Pons (tissue), 1 donor: ENCODE results near the gene NCOR2.

Source experiments
- DNase-seq: peaks from one replicate; pipeline ENCODE4 v3.0.0-alpha.2; 2016; ENCODE audit warnings: low spot score

Gene NCOR2

GRCh38 chr12:124566997-124567672, at the start of gene NCOR2:
Gene NCOR2, minus strand, starts transcription at chr12:124567612. Its CDS starts 72,361 bp downstream, at chr12:124495251.
- no peak for DNase-seq

DNA sequence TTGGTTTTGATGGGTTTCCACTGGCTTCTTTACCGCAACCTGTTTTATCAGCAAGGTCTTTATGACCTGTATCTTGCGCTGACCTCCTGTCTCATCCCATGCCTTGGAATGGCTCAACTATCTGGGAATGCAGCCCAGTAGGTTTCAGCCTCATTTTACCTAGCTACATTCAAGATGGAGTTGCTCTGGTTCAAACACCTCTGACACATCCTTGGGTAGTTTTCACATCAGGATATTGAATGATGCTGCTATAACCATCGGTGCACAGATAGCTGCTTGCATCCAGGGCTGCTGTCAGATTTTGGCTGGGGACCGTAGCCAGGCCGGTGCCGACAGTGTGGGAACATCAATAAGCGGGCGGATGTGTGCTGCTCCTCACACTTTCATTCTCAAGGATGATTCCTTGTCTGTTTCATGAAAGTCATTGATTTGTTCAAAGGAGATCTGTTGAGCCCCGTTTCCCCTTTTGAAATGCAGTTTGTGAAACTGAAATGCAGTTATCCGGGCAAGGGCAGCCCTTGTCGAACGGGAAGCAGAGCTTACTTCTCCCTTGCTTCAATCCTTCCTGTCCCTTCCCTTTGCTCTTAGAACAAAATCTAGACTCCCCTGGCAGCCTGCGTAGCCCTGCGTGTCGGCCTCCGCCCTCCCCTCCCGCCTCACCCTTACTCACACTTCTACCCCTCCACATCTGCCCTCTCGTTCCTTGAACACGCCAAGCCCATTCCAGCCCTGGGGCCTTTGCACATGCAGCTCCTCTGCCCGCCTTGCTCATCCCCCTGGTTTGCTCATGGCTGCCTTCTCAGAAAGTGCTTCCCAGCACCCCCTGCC, 49.2 kb upstream of the NCOR2 start:
- DNase-seq = no peak

DNA sequence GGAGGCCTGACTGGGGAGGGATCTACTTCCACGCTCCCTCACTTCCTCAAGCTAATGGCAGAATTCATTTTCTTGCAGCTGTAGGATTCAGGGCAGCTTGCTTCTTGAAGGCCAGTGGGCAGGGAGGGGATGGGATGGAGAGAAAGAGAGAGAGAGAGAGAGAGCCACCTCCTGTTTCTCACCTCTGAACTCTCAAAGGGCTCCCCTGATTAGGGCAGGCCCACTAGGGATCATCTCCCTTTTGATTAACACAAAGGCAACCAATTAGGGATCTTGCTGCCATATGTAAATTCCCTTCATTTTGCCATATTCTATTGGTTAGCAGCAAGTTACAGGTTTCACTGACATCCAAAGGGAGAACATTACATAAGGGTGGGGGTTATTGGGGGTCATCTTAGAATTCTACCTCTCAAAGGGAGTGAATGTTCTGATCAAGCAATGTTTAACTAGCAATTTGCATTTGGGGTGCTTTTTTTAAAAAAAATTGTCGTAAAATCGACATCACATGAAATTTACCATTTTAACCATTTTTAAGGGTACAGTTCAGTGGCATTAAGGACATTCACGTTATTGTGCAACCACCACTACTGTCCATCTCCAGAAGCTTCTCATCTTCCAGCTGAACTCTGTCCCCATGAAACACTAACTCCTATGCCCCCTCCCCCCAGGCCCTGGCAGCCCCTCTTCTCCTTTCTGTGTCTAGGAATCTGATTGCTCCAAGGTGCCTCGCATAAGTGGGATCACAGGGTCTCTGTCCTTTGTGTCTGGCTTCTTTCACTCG, 47.3 kb upstream of the NCOR2 start:
- DNase-seq = no peak

DNA sequence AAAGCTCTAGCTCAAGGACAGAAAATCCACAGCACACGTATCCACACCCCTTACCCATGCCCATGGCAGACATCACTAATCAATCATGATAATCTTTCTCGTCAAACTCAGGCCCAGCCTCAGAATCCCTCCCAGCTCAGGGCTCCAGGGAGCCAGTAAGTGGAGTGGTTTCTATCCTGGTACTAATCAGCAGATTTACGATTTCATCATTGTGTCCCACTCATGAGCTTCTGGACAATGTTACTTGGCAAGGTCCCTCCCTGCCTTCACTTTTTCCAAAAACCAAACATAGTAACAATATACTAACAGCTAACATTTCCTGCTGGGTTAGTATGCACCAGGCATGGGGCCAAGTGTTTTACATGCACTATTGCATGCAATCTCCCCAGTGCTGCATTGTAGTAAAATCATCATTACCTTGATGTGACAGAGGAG, 45.8 kb upstream of the NCOR2 start:
- no peak for DNase-seq

DNA sequence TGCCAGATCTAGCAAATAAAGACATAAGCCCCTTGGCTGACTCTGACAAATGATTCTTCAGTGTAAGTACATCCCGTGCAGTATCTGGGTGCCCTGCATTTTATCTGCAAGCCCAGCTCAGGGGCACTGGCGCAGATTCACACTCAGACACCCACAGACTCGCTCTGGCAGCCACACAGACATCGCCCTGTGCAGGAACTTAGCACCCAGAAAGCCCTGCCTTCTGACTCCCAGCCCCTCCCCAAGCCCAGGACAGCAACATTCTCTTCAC, 44.9 kb upstream of the NCOR2 start:
- no peak for DNase-seq

DNA sequence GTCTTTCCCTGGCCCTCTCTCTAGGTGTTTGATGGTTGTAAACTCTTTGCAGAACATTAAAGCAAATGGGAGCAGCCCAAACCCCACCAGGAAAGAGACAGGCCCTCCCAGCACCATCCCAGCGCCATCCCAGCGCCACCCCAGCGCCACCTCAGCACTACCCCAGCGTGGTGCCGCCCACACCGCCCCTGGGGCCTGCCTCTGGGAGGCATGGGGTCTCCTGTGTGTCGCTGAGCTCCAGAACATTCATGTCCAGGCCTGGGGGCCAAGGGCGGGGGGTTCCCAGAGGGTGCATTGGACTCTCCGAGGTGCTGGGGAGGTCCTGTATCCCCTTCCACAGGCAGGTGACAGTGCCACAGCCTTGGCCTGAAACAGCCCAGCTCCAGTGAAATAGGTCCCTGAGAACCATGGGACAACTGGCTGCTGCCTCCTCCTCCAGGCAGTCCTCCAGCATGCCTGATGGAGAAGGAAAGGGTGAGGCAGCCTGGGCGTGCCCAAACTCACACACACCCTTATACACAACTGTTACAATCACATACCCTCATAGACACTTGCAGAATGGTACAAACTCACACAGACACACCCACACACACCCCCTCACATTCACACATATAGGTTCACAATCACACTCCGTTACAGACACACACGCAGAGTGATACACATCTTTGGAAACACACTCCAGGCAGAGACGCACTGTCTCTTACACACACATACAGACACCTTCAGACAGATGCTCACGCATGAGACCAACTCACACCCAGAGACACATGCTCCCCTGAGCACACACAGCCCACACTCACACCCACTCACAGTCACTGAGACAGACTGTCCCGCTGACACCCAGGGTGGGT, 44.4 kb upstream of the NCOR2 start:
- no peak for DNase-seq

- DNase-seq = no peak
Measured at GRCh38 chr12:124610629-124611558, 43.5 kb upstream of the NCOR2 start.

GRCh38 chr12:124610021-124610612, 42.7 kb upstream of the NCOR2 start:
- no peak for DNase-seq

DNA sequence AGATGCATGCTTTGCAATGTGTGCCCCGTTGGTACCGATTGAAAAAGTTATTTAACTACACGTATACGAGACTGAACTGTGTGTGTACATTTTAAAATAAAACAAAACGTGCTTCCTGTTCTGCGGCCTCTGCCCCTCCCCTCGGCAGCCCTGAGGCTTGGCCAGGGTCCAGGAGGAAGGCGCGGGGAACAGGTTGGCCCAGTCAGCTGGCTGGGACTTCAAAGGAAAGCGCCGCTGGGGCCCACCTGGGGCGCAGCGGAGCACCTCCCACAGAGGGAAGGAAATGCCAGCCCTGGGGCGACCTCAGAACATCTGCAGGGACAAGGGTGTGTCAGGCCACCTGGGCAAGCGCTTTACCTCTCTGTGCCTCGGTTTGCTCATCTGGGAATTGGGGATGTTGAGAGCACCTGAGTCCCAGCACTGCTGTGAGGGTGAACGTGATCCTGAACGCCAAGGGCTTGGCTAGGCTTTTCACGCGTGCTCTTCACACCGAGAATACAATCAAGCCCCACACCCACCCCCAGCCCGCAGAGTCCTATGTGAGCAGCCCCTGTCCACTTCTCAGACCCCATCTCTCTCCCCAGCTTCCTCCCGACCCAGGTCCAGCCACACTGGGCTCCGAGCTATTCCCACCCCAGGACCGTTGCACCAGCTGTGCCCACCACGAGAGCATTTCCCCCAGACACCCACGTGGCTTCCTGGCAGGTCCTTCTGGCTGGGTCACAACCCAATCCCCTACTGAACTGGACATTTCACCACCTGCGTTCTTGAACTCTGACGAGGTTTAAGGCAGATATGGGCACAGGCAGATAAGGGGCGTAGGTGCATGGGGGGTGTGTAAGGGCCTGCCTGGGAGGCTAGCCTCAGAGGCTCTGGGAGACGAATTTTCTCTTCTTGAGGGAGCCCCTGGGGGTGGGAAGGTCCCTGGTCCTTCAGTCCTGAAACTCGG, 41.9 kb upstream of the NCOR2 start:
- DNase-seq = no peak

DNA sequence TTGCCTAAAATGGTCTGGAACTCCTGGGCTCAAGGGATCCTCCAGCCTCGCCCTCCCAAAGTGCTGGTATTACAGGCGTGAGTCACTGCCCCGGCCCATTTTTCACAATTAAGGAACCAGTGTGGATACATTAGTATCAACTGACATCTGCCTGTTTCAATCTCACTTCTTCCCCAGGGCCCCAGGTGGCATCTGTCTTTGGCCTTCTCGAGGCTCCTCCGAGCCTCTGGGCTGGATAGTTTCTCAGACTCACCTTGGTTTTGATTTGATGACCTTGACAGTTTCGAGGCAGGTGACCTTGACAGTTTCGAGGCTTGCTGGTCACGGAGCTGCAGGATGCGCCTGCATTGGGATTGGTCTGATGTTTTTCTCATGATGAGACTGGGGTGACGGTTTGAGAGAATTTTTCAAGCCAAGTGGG, 41.0 kb upstream of the NCOR2 start:
- no peak for DNase-seq

DNA sequence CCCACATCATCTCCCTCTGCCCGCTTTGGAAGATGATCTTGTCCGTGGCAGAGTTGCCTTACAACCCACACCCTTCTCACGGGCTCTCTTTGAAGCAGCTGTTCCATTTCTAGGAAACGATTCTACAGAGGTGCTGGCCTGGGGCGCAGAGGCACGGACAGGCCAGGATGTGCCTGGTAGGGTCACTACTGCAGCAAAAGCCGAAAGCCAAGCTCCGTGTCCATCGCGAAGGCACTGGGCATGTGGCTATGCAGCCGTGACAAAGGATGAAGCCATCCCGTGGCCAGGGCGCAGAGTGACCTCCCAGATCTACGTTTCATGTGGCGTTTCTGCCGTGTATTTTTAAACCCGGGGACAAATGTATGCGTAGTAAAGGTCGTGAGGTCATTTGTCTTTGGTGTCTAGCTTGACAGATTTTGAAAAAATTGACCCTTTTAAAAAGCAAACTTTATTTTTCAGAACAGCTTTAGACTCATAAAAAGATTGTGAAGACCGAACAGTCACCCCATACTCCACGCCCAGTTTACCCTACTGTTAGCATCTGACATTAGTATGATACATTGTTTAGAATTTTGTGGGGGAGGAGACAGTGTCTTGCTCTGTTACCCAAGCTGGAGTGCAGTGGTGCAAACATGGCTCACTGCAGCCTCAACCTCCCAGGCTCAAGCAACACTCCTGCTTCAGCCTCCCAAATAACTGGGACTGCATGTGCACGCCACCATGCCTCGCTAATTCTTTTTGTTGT, 40.4 kb upstream of the NCOR2 start:
- no peak for DNase-seq

DNA sequence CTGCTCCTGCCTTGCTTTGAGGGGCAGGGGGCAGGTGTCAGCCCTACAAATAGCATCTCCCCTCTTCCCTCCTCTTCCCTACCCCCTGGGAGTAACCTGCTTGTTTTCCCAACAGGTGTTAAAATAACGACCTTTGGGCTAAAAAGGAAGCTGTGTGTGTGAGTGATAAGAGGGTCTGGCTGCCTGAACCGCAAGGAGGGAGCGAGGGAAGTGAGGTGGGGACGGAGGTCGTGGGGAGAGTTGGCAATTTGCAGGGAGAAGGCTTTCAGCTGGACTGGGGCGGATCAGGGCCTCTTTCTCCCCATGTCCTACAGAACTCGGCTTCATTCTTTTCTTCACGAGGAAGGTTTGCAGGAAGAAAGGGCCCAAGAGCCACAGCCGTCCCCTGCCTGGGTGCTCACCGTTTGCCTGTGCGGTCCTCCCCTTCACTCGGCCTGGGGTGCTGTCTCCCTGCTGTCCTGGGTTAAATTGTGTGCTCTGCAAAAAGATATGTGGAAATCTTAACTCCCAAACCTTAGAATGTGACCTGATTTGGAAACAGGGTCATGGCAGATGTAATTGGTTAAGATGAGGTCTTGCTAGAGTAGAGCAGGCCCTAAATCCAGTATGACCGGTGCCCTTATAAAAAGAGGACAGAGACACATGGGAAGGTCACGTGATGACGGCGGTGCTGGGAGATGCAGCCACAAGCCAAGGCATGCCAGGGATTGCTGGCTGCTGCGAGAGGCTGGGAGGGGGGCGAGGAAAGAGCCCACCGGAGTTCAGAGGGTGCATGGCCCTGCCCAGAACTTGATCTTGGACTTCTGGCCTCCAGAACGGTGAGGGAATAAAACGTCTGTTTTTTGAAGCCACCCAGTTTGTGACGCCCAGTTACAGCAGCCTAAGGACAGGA, 38.7 kb upstream of the NCOR2 start:
- no peak for DNase-seq

GRCh38 chr12:124605150-124605882, 37.9 kb upstream of the NCOR2 start:
- DNase-seq = no peak

DNA sequence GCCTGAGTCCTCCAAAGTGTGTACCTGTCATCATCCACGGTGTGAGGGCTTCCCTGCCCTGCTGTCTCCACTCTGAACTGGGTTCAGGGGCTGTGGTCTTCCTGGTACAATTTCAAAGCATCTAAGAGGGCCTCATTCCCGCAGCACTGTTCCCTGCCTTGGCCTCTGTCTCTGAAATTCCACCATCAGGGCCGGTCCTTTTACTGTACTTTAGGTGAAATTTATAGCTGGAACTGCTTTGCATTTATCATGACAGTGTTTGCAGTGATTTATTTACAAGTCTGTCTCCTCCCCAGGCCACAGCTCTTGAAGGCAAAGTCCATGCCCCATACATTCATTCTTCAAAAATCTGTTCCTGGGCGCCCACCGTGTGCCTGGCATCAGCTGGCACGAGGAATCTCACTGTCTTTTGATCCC, 36.9 kb upstream of the NCOR2 start:
- DNase-seq = no peak

DNA sequence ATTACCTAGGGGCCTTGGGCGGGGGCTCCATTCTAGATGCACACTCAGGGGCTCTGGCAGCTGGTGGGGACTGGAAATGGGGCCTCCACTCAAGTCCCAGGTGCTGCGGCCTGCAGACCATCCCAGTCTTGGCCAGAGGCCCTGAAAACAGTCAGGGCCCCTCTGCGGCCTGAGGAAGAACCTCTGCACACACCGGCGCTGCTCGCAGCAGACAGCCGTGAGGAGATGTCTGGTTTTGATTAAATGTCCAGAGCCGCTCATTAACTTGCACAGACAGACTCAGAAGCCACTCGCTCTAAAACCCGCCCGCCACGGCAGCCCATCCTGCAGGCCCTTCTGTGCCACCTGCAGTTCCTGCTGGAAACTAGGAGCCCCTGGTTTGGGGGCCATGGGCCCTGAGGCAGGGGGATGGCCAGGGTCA, 36.4 kb upstream of the NCOR2 start:
- DNase-seq = no peak

DNA sequence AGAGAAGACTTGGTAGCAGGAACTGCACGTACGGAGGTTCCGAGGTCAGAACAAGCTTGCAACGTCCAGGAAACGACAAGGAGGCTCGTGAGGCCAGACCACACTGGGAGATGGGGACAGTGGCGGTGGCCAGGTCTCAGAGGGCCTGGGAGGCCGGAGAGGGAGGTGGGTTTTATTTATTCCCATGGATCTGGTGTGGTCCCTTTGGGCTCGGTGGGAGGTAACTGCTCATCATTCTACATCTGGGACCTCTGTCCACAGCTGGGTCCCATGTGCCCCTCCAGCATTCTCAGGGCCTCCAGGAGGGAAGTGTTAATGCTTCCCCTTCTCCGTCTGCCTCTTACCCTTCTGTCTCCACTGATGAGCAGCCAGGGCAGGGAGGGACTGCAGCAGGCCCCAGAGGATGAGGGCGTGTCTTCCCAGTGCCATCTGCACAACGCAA, 35.7 kb upstream of the NCOR2 start:
- DNase-seq = no peak

- DNase-seq = no peak
Measured at GRCh38 chr12:124601706-124602105, 34.3 kb upstream of the NCOR2 start.
